IMR-90 (cell line): ENCODE data around the gene COTL1. TPM values are rescaled to one million over a fixed set of nuclear protein-coding genes. Genes with fewer than 3 reads are reported as not detected.

Experiments
- ATAC-seq: fragments of 200-7000 bp; cut with Tn5 transposase; 2 replicates; pipeline ENCODE4 v1.9.1; 2020; ENCODE audit warnings: low read depth, mild to moderate bottlenecking, moderate library complexity
- BruUV-seq: library from RNA; stranded (reverse); fragments of 400-500 nt; replicated peaks from 2 replicates; lab custom pipeline; 2021; lab: Mats Ljungman, UMichigan
- CTCF ChIA-PET: fragments of 300-600 bp; formaldehyde crosslinking; extraction: SDS; loops from one replicate; lab custom pipeline; 2021; ENCODE audit warnings: antibody characterized with exemption; lab: Yijun Ruan, JAX
- POLR2A ChIA-PET: fragments of 300-600 bp; sonication (Branson Sonifier 250); formaldehyde crosslinking; loops from one replicate; lab custom pipeline; 2022; ENCODE audit warnings: antibody characterized with exemption; ENCODE audit not compliant: unreplicated experiment; lab: Charles Lee
- DNase-seq: peaks from one replicate; pipeline ENCODE4 v3.0.0; 2013
- H2AFZ ChIP-seq: replicated peaks from 2 replicates; pipeline ENCODE3; 2013; ENCODE audit warnings: low read length, mild to moderate bottlenecking; ENCODE audit not compliant: poor library complexity
- H2AK5ac ChIP-seq: 2 replicates; pipeline ENCODE4 v1.6.1; 2013; ENCODE audit warnings: low read depth, low read length, inconsistent platforms
- H2AK9ac ChIP-seq: replicated peaks from 2 replicates; pipeline ENCODE3; 2013; ENCODE audit warnings: mild to moderate bottlenecking, low read depth, low read length, moderate library complexity; ENCODE audit not compliant: poor library complexity
- H2BK120ac ChIP-seq: 2 replicates; pipeline ENCODE4 v1.6.1; 2013; ENCODE audit warnings: low read depth, low read length, inconsistent platforms
- H2BK15ac ChIP-seq: 3 replicates; pipeline ENCODE4 v1.6.1; 2013; ENCODE audit warnings: low read depth, low read length, inconsistent platforms
- H2BK20ac ChIP-seq: 2 replicates; pipeline ENCODE4 v1.6.1; 2013; ENCODE audit warnings: low read depth, mild to moderate bottlenecking, inconsistent platforms, low read length, moderate library complexity
- H2BK5ac ChIP-seq: 2 replicates; pipeline ENCODE4 v1.6.1; 2013; ENCODE audit warnings: mild to moderate bottlenecking, low read depth, low read length, inconsistent platforms; ENCODE audit not compliant: poor library complexity, severe bottlenecking
- H3K14ac ChIP-seq: replicated peaks from 2 replicates; pipeline ENCODE4 v1.6.1; 2013; ENCODE audit warnings: low read depth, low read length, inconsistent platforms
- H3K18ac ChIP-seq: 2 replicates; pipeline ENCODE4 v1.6.1; 2013; ENCODE audit warnings: low read depth, low read length, control low read depth
- H3K23ac ChIP-seq: 2 replicates; pipeline ENCODE4 v1.6.1; 2013; ENCODE audit warnings: low read depth, low read length, inconsistent platforms
- H3K27ac ChIP-seq: 2 replicates; pipeline ENCODE4 v1.5.1; 2013; ENCODE audit warnings: mild to moderate bottlenecking, control low read depth, low read length; ENCODE audit not compliant: insufficient read depth
- H3K27me3 ChIP-seq: 2 replicates; pipeline ENCODE4 v1.6.1; 2013; ENCODE audit warnings: low read length; ENCODE audit not compliant: control insufficient read depth, insufficient read depth
- H3K36me3 ChIP-seq: 2 replicates; pipeline ENCODE4 v1.6.1; 2013; ENCODE audit warnings: low read length, mixed read lengths; ENCODE audit not compliant: control insufficient read depth, insufficient read depth
- H3K4ac ChIP-seq: 2 replicates; pipeline ENCODE4 v1.6.1; 2013; ENCODE audit warnings: low read depth, low read length, inconsistent platforms
- H3K4me1 ChIP-seq: 2 replicates; pipeline ENCODE4 v1.6.1; 2013; ENCODE audit warnings: low read length, mixed read lengths; ENCODE audit not compliant: control insufficient read depth, insufficient read depth
- H3K4me2 ChIP-seq: 2 replicates; pipeline ENCODE4 v1.6.1; 2013; ENCODE audit warnings: low read depth, mild to moderate bottlenecking, control low read depth, low read length, moderate library complexity
- H3K4me3 ChIP-seq: 2 replicates; pipeline ENCODE4 v1.5.1; 2013; ENCODE audit warnings: low read depth, mild to moderate bottlenecking, control low read depth, low read length, moderate library complexity; ENCODE audit not compliant: insufficient read depth
- H3K56ac ChIP-seq: 2 replicates; pipeline ENCODE4 v1.6.1; 2013; ENCODE audit warnings: low read length, inconsistent platforms; ENCODE audit not compliant: insufficient read depth; ENCODE audit errors: extremely low read depth
- H3K79me1 ChIP-seq, 2 experiments: 2 replicates each; pipeline ENCODE4 v1.6.1; 2013; ENCODE audit warnings: low read length in 2 of 2, inconsistent platforms in 1 of 2, low read depth in 1 of 2
- H3K9ac ChIP-seq: 2 replicates; pipeline ENCODE4 v1.6.1; 2013; ENCODE audit warnings: low read depth, low read length, control low read depth
- H3K9me1 ChIP-seq: 2 replicates; pipeline ENCODE4 v1.6.1; 2013; ENCODE audit warnings: low read length, inconsistent platforms; ENCODE audit not compliant: insufficient read depth
- H3K9me3 ChIP-seq: 2 replicates; pipeline ENCODE4 v1.6.1; 2013; ENCODE audit warnings: low read length; ENCODE audit not compliant: control insufficient read depth, insufficient read depth
- H4K20me1 ChIP-seq: 2 replicates; pipeline ENCODE4 v1.6.1; 2013; ENCODE audit warnings: low read length, inconsistent platforms; ENCODE audit not compliant: insufficient read depth
- H4K5ac ChIP-seq: 2 replicates; pipeline ENCODE4 v1.6.1; 2013; ENCODE audit warnings: mild to moderate bottlenecking, low read depth, low read length, control low read depth
- H4K8ac ChIP-seq, 2 experiments: 2 replicates each; pipeline ENCODE4 v1.6.1; 2013; ENCODE audit warnings: low read depth in 2 of 2, low read length in 2 of 2, control low read depth in 1 of 2, inconsistent platforms in 1 of 2
- H4K91ac ChIP-seq: 2 replicates; pipeline ENCODE4 v1.6.1; 2013; ENCODE audit warnings: low read depth, low read length, inconsistent platforms; ENCODE audit not compliant: insufficient read depth
- BHLHE40 ChIP-seq: fragments of 150-350 bp; IDR thresholded peaks from 2 replicates; pipeline ENCODE4 v1.6.1; 2016; ENCODE audit warnings: mild to moderate bottlenecking, low read depth, low read length
- CEBPB ChIP-seq: IDR thresholded peaks from 2 replicates; pipeline ENCODE4 v1.6.1; 2012; ENCODE audit warnings: low read depth, low read length, improper control_type of control experiment
- CHD1 ChIP-seq: IDR thresholded peaks from 2 replicates; pipeline ENCODE4 v1.6.1; 2012; ENCODE audit warnings: low read depth, low read length, improper control_type of control experiment
- FOS ChIP-seq: fragments of 150-350 bp; IDR thresholded peaks from 2 replicates; pipeline ENCODE4 v1.6.1; 2016; ENCODE audit warnings: low read depth, low read length
- MAFK ChIP-seq: IDR thresholded peaks from 2 replicates; pipeline ENCODE4 v1.6.1; 2012; ENCODE audit warnings: low read depth, low read length, improper control_type of control experiment
- MAZ ChIP-seq: IDR thresholded peaks from 2 replicates; pipeline ENCODE4 v1.6.1; 2012; ENCODE audit warnings: low read depth, mild to moderate bottlenecking, low read length, improper control_type of control experiment, moderate library complexity, borderline replicate concordance
- MXI1 ChIP-seq: IDR thresholded peaks from 2 replicates; pipeline ENCODE4 v1.6.1; 2012; ENCODE audit warnings: low read depth, mild to moderate bottlenecking, low read length, moderate library complexity, borderline replicate concordance
- NFE2L2 ChIP-seq: fragments of 150-350 bp; IDR thresholded peaks from 2 replicates; pipeline ENCODE4 v1.6.1; 2016; ENCODE audit warnings: low read depth, mild to moderate bottlenecking, low read length
- POLR2A ChIP-seq: IDR thresholded peaks from 2 replicates; pipeline ENCODE4 v1.6.1; 2012; ENCODE audit warnings: mild to moderate bottlenecking, low read depth, low read length
- RAD21 ChIP-seq: IDR thresholded peaks from 2 replicates; pipeline ENCODE4 v1.6.1; 2012; ENCODE audit warnings: low read length, improper control_type of control experiment
- RCOR1 ChIP-seq: IDR thresholded peaks from 2 replicates; pipeline ENCODE4 v1.6.1; 2012; ENCODE audit warnings: mild to moderate bottlenecking, low read length, improper control_type of control experiment; ENCODE audit not compliant: insufficient replicate concordance
- RFX5 ChIP-seq: IDR thresholded peaks from 2 replicates; pipeline ENCODE4 v1.8.0; 2012; ENCODE audit warnings: low read depth, mild to moderate bottlenecking, low read length, moderate library complexity
- SMC3 ChIP-seq: fragments of 150-350 bp; IDR thresholded peaks from 2 replicates; pipeline ENCODE4 v1.6.1; 2016; ENCODE audit warnings: low read depth, mild to moderate bottlenecking, antibody characterized with exemption, low read length, moderate library complexity
- WGBS, 2 experiments: methylation state at CpG; one replicate each; pipeline versions ENCODE4 v1.1.5 to v1.1.7; 2013; ENCODE audit warnings: missing lambda C conversion rate in 2 of 2; ENCODE audit not compliant: insufficient read length in 1 of 2; ENCODE audit errors: extremely low coverage in 2 of 2; 5-methylcytosine and 5-hydroxymethylcytosine counted together
- dilution Hi-C: fragments of 300-500 bp; cut with HindIII; formaldehyde crosslinking; loops from one replicate; pipeline ENCODE4 v1.14.3; 2018; ENCODE audit warnings: low sequenced_read_pairs; ENCODE audit not compliant: unreplicated experiment
- in situ Hi-C: fragments of 300-500 bp; cut with MboI; formaldehyde crosslinking; loops from 3 replicates; pipeline ENCODE4 v1.14.3; 2019; ENCODE audit warnings: low sequenced_read_pairs, inconsistent platforms, mixed read lengths
- intact Hi-C: fragments of 100-400 bp; cut with micrococcal nuclease; formaldehyde crosslinking; loops from 2 replicates; pipeline ENCODE4 v1.10.0; 2022
- polyA plus RNA-seq, 3 experiments: library from polyadenylated mRNA; depleted of rRNA; stranded (reverse); fragments of >200 nt; gene quantifications; 2 replicates each; pipeline ENCODE4 v1.2.3, GENCODE V29; 2012; ENCODE audit warnings: low replicate concordance in 1 of 3
- total RNA-seq: library from RNA; depleted of rRNA; stranded (reverse); fragments of >200 nt; gene quantifications from 2 replicates; pipeline ENCODE4 v1.2.3, GENCODE V29; 2012
- TF ChIP-seq, protein P1 (sequence below): fragments of 150-350 bp; IDR thresholded peaks from 2 replicates; pipeline ENCODE4 v1.6.1; 2017; ENCODE audit warnings: mild to moderate bottlenecking, antibody characterized with exemption, low read length, low read depth
- TF ChIP-seq, protein P2 (sequence below): fragments of 150-350 bp; IDR thresholded peaks from 2 replicates; pipeline ENCODE4 v1.6.1; 2016; ENCODE audit warnings: low read depth, mild to moderate bottlenecking, low read length, moderate library complexity, borderline replicate concordance
- TF ChIP-seq, protein P3 (sequence below): conservative IDR thresholded peaks from 2 replicates; pipeline ENCODE4 v1.5.1; 2012; ENCODE audit warnings: mild to moderate bottlenecking, low read depth, low read length, improper control_type of control experiment

The COTL1 gene
- total and polyA plus RNA-seq, 2 of the 4 experiments (the other 2 are of a cell fraction): 144 to 258 TPM

DNA sequence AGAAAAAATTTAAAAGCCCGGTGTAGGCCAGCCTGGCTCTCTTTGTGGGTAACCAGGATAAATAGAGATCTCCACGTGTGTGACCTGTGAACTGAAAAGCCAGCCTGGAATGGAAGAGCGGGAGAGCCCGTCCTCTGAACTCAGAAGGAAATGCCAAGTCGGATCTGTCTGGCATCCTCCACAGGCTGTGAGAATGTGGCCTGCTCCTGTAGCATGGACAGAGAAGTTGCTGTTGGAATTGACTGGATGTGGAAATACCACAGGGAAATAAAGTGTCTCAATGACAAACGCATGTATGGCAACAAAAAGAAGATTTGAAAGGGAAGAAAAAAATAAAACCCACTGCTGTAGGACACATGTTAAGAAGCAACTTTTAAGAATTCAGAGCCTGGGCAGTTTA lies 37.1 kb upstream of the COTL1 start:
- H3K9me1 ChIP-seq: peaks cover 21% of the 10 kb centered on the region
- no peak overlapping the region for H4K5ac ChIP-seq
- no peak overlapping the region for H2BK15ac ChIP-seq
- H3K18ac ChIP-seq: no peak overlapping the region
- H3K23ac ChIP-seq: no peak overlapping the region
- no peak overlapping the region for H2BK5ac ChIP-seq
- H2BK120ac ChIP-seq: no peak overlapping the region
- H3K79me1 ChIP-seq: peaks cover 44 to 82% of the 10 kb centered on the region in 2 experiments
- TF ChIP-seq MAFK (no peak), NFE2L2 (no peak), RFX5 (no peak), CEBPB (no peak), POLR2A (no peak), MXI1 (no peak), SMC3 (no peak), MAZ (no peak), CHD1 (no peak), RAD21 (no peak), RCOR1 (no peak), BHLHE40 (no peak), FOS (no peak)
- TF ChIP-seq, protein P1, sequence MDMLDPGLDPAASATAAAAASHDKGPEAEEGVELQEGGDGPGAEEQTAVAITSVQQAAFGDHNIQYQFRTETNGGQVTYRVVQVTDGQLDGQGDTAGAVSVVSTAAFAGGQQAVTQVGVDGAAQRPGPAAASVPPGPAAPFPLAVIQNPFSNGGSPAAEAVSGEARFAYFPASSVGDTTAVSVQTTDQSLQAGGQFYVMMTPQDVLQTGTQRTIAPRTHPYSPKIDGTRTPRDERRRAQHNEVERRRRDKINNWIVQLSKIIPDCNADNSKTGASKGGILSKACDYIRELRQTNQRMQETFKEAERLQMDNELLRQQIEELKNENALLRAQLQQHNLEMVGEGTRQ: no peak
- TF ChIP-seq, protein P2, sequence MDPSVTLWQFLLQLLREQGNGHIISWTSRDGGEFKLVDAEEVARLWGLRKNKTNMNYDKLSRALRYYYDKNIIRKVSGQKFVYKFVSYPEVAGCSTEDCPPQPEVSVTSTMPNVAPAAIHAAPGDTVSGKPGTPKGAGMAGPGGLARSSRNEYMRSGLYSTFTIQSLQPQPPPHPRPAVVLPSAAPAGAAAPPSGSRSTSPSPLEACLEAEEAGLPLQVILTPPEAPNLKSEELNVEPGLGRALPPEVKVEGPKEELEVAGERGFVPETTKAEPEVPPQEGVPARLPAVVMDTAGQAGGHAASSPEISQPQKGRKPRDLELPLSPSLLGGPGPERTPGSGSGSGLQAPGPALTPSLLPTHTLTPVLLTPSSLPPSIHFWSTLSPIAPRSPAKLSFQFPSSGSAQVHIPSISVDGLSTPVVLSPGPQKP: no peak
- TF ChIP-seq, protein P3, sequence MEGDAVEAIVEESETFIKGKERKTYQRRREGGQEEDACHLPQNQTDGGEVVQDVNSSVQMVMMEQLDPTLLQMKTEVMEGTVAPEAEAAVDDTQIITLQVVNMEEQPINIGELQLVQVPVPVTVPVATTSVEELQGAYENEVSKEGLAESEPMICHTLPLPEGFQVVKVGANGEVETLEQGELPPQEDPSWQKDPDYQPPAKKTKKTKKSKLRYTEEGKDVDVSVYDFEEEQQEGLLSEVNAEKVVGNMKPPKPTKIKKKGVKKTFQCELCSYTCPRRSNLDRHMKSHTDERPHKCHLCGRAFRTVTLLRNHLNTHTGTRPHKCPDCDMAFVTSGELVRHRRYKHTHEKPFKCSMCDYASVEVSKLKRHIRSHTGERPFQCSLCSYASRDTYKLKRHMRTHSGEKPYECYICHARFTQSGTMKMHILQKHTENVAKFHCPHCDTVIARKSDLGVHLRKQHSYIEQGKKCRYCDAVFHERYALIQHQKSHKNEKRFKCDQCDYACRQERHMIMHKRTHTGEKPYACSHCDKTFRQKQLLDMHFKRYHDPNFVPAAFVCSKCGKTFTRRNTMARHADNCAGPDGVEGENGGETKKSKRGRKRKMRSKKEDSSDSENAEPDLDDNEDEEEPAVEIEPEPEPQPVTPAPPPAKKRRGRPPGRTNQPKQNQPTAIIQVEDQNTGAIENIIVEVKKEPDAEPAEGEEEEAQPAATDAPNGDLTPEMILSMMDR: no peak
- no peak overlapping the region for H2AK9ac ChIP-seq
- dilution Hi-C loops (no loop called here), in situ Hi-C loops (no loop called here), intact Hi-C loops (no loop called here)
- DNase-seq: no peak
- H3K9me3 ChIP-seq: no peaks in the 10 kb centered on the region
- POLR2A ChIA-PET: no interaction called here
- H3K9ac ChIP-seq: no peak overlapping the region
- H2BK20ac ChIP-seq: no peak overlapping the region
- BruUV-seq: no TSS peak
- H3K56ac ChIP-seq: no peak overlapping the region
- H4K20me1 ChIP-seq: peaks cover 40% of the 10 kb centered on the region
- H3K4ac ChIP-seq: no peak overlapping the region
- no peak overlapping the region for H4K8ac ChIP-seq
- H4K91ac ChIP-seq: no peak overlapping the region
- no peak overlapping the region for H3K4me3 ChIP-seq
- H3K27me3 ChIP-seq: no peaks in the 10 kb centered on the region
- H2AK5ac ChIP-seq: no peak overlapping the region
- no peak overlapping the region for H3K14ac ChIP-seq
- peaks cover 51% of the 10 kb centered on the region for H3K36me3 ChIP-seq
- CTCF ChIA-PET: interaction anchor here (1.4 kb wide), 1 partner anchor 17 kb away, joined by 5 read pairs; no protein-coding TSS in a partner anchor
- peaks cover 3% of the 10 kb centered on the region for H3K4me1 ChIP-seq
- no peak overlapping the region for H3K4me2 ChIP-seq
- WGBS, 2 experiments: 75% methylated on average over 5 of the region's 6 CpGs; no CpG with 5 or more reads in 1 of the 2 experiments
- no peak overlapping the region for H2AFZ ChIP-seq
- no peak overlapping the region for H3K27ac ChIP-seq
- no peak for ATAC-seq
